CD4-positive, alpha-beta T cell treated with Interferon gamma for 1 hour (primary cell): ENCODE results near the gene POTEF.
A peak's percentile ranks its signal among the peaks of the same experiment; 100 is the strongest.
"Not testable (repeated sequence)": the region's sequence is repeated elsewhere in the genome, so short reads cannot be mapped to it uniquely, and the experiment has no call there.

Experiments
- DNase-seq: peaks from one replicate; pipeline ENCODE4 v3.0.0-alpha.2; 2020

POTEF gene

GRCh38 chr2:130129120-130129829, at the start of gene POTEF:
TSS of gene POTEF (minus strand) at chr2:130129222. CDS start at chr2:130120515, 8,707 bp downstream.
- not testable (repeated sequence) for DNase-seq

DNA sequence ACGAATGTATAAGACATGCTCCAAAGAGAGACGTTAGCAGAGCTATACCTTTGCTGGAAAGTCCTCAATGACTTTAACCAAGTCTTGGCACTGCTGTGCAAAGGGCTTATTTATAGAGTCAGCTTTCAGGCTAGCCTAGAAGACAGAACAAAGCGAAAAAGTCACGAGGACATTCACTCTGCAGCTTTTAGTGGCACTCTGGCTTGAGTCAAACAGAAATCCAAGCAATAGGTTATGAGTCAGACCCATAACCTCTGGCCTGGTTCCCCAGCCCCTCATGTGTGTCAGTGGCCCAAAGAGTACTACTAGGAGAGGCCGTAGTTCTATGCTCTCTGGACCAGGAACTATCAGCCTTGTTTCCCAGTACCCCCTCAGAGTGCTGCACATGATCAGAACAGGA, 45.8 kb upstream of the POTEF start:
- not testable (repeated sequence) for DNase-seq

- no peak for DNase-seq
Observed at GRCh38 chr2:130169896-130170295, 40.9 kb upstream of the POTEF start.

DNA sequence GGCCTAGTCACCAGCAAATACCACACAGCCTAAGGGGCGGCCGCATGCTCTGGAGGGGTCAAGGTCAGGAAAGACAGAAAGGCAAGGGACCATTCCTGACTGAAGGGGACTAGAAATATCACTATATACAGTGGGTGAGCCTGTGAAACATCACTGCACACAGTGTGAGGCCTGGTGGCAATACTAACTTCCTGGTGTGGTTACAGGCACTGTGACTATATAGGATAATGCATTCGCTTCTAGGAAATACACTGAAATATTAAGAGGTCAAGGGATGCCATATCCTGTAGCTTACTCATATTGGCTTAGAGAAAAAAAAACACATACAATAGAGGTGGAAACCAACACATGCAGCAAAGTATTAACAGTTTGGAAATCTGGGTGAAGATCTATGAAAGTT, 40.1 kb upstream of the POTEF start:
- not testable (repeated sequence) for DNase-seq

DNA sequence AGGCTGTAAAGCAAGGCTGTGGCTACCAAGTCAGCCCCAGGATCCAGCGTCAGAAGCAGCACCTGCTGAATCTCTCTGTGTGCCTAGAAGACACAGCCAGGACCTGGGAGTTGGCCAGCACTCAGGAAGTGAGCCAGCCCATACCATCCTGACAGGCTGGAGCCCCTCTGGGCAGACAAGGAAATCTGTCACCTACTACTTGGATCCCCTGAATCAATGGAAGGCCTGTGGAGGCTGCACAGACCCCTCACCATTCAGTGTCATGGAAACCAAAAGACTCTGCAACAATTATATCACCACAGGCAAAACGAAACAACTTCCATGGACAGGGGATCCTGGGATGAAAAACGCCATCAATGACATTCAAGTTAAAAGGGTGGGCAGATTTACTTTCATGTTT, 37.6 kb upstream of the POTEF start:
- not testable (repeated sequence) for DNase-seq

- no peak for DNase-seq
Observed at GRCh38 chr2:130165293-130166016, 36.4 kb upstream of the POTEF start.

- DNase-seq, result no peak
Observed at GRCh38 chr2:130162968-130163367, 33.9 kb upstream of the POTEF start.

GRCh38 chr2:130162486-130162885, 33.5 kb upstream of the POTEF start:
- not testable (repeated sequence) for DNase-seq

DNA sequence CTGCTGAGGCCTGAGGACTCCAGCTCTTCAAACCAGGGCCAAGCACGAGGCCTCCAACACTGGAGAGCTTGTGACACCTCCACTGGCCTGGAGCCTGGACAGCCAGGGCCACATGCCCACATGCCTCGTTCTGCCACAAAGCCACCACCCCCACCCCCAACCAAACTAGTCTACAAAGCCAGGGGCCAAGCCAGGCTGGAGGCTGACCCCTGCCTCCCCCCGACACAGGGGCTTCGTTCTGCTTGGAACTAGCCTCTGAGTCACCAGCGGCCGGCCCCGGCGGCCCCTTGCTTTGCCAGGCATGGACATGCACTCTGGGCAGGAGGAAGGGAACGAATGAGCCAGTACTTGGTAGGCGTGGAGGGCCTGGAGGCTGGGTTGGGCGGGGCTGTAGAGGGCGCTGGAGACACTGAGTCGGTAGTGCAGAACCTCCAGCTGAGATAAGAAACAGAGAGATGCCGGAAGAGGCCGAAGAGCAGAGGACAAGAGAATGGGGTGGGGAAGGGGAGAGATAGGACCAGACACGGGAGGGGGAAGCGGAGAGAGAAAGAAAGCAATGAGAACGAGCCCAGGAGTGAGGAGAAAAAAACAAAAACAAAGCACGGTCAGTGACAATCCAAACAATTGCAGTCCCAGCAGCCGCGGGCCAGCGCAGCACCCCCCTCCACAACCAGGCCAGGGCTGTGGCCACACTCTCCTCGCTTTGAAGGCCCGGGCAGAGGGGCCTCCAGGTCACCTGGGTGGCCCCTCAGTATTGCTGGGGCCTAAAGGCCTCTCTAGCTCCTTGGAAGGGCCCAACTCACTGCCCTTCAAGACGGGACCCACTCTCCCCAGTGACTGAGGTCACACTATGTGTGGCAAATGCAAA, 32.0 kb upstream of the POTEF start:
- DNase-seq, result not testable (repeated sequence)

GRCh38 chr2:130160131-130160530, 31.1 kb upstream of the POTEF start:
- no peak for DNase-seq

- not testable (repeated sequence) for DNase-seq
Observed at GRCh38 chr2:130159376-130159775, 30.4 kb upstream of the POTEF start.

DNA sequence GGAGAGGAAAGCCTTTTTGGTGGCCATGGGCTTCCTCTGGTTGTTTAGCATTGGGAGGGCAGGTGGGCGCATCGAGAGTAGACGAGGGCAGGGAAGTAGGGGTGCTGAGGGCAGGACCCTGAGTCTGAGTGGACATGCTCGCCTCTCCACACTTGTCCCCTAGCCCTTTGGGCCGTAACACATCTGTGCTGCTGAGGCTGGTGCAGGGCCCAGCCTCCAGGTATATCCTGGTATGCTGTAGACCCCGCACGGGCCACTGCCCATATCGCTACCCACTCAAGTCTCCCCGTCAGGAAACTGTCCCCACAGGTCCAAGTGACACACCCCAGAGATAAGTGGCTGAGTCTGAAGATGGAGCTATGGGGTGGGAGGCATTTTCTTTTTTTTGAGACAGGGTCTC, 29.6 kb upstream of the POTEF start:
- DNase-seq, result no peak

- DNase-seq, result peak; percentile 71
Observed at GRCh38 chr2:130157825-130158514, 28.9 kb upstream of the POTEF start.

- not testable (repeated sequence) for DNase-seq
Observed at GRCh38 chr2:130157354-130157753, 28.3 kb upstream of the POTEF start.

- DNase-seq, result no peak
Observed at GRCh38 chr2:130156624-130157004, 27.6 kb upstream of the POTEF start.

GRCh38 chr2:130155956-130156623, 27.1 kb upstream of the POTEF start:
- not testable (repeated sequence) for DNase-seq

- DNase-seq, result no peak
Observed at GRCh38 chr2:130154773-130155765, 26.0 kb upstream of the POTEF start.

GRCh38 chr2:130154423-130154770, 25.4 kb upstream of the POTEF start:
- not testable (repeated sequence) for DNase-seq

DNA sequence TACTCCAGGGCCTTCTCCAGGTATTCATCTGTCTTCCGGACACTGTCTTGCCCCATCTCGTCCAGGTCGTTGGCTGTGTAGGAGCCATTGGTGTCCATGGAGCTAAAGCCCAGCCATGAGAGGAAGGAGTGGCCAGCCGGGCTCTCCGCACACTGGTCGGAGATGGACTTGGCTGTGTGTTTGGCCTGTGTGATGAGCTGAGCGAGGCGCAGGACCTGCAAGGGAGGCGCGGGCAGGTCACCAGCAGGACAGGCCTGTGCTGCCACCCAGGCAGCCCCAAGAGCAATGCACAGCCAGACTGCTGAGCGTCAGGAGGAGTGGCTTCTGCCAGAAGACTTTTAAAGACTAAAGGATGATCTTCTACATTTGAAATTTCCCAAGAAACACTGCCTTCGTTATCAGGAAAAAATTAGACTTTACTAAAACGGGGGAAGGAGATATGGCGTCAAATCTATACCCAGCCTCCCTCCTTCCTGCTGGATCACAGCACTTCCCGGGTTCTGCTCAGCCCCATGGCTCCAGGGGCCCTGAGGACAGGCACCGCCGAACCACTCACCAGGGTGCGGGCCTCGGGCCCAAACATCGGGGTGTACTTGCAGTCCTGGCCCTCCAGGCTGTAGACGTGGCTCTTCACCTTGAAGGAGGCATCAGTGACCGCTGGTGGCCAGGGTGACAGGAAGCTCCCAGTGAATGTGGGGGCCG, 24.9 kb upstream of the POTEF start:
- not testable (repeated sequence) for DNase-seq
